ENCODE results near the gene CEBPG. TPM values are rescaled to one million over a fixed set of nuclear protein-coding genes. Genes with fewer than 3 reads are reported as not detected.

CEBPG gene
- total RNA-seq, 1 experiment from 2014 or later = 33.4 TPM

DNA sequence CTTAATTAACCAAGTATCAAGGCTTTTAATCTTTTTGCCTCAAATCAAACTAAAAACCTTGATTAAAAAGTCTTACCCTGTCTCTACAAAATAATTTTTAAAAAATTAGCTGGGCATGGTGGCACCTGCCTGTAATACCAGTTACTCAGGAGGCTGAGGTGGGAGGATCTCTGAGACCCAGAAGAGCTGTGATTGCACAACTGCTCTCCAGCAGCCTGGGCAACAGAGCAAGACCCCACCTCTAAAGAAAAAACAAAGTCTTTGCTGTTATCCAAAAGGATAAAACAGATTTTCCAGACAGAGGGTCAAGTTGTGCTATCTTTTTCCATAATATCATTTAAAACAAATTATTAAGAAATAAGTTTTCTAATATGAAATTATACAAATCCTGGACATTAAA is 26.8 kb upstream of the CEBPG start:
- Histone ChIP-seq H3F3A (ENCODE audit: insufficient read depth, low read depth) (no peaks in the 10 kb centered on the region; the same call in 1 of the 2 replicates), H3K27ac (no peak overlapping the region), H3K4me1 (replicated peaks; ENCODE audit: insufficient read depth) (0 out of 2 replicates have a peak, but pooled peaks cover 10% of the 10 kb centered on the region), H2AFZ (no peak overlapping the region), H3K27me3 (ENCODE audit: insufficient read depth, low read depth) (peaks cover 53% of the 10 kb centered on the region), H3K36me3 (ENCODE audit: low read depth) (no peaks in the 10 kb centered on the region), H3K9me2 (ENCODE audit: insufficient read depth) (no peaks in the 10 kb centered on the region), H3K9me3 (ENCODE audit: insufficient read depth, low read depth) (no peaks in the 10 kb centered on the region), H3K79me2 (ENCODE audit: low read depth) (no peaks in the 10 kb centered on the region), H4K20me1 (ENCODE audit: insufficient read depth) (no peaks in the 10 kb centered on the region), H3K4me3 (no peak overlapping the region), H3K4me2 (no peak overlapping the region)
- no TSS peak for BruUV-seq (replicated peaks)
- no peak for DNase-seq
- ChIA-PET POLR2A (ENCODE audit: unreplicated experiment) (interaction anchor here (0.6 to 0.7 kb wide), 2 partner anchors 108 to 200 kb away, joined by 3 to 9 read pairs; no protein-coding TSS in a partner anchor), CTCF (no interaction called here)
- TF ChIP-seq, protein P1, sequence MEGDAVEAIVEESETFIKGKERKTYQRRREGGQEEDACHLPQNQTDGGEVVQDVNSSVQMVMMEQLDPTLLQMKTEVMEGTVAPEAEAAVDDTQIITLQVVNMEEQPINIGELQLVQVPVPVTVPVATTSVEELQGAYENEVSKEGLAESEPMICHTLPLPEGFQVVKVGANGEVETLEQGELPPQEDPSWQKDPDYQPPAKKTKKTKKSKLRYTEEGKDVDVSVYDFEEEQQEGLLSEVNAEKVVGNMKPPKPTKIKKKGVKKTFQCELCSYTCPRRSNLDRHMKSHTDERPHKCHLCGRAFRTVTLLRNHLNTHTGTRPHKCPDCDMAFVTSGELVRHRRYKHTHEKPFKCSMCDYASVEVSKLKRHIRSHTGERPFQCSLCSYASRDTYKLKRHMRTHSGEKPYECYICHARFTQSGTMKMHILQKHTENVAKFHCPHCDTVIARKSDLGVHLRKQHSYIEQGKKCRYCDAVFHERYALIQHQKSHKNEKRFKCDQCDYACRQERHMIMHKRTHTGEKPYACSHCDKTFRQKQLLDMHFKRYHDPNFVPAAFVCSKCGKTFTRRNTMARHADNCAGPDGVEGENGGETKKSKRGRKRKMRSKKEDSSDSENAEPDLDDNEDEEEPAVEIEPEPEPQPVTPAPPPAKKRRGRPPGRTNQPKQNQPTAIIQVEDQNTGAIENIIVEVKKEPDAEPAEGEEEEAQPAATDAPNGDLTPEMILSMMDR (conservative IDR thresholded peaks at IDR 0.05) = no peak
- TF ChIP-seq EZH2 (IDR thresholded peaks at IDR 0.05; ENCODE audit: low read depth) = no peak
- intact Hi-C loops (cut with micrococcal nuclease; ENCODE audit: unreplicated experiment) = no loop called here

DNA sequence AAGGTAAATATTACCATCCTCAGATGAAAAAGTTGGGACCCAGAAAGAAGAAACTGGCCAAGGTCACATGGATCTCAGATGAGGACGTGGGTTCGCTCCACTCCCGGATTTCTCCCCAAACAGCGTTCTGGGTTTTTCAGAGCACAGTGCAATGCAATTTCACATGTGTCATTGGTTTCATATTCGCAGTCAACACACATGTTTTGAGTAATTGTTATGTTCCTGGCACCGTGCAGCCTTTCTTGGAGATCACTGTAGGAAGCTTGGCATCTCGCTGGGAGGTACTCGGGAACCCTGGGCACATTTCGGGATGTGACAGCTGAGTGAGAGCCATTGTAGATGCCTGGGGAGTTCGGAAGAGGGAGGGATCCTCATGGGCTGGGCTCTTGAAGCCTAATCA is 26.2 kb upstream of the CEBPG start:
- H3K79me2 ChIP-seq (ENCODE audit: low read depth) = no peaks in the 10 kb centered on the region
- H2AFZ ChIP-seq = no peak overlapping the region
- ChIA-PET POLR2A (ENCODE audit: unreplicated experiment) (no interaction called here), CTCF (no interaction called here)
- TF ChIP-seq, protein P1 (conservative IDR thresholded peaks at IDR 0.05) = no peak
- TF ChIP-seq EZH2 (IDR thresholded peaks at IDR 0.05; ENCODE audit: low read depth) = no peak
- no peak for DNase-seq
- 0 out of 2 replicates have a peak, but pooled peaks cover 10% of the 10 kb centered on the region for H3K4me1 ChIP-seq (replicated peaks; ENCODE audit: insufficient read depth)
- H3K36me3 ChIP-seq (ENCODE audit: low read depth) = no peaks in the 10 kb centered on the region
- H3F3A ChIP-seq (ENCODE audit: insufficient read depth, low read depth) = no peaks in the 10 kb centered on the region; the same call in 1 of the 2 replicates
- BruUV-seq (replicated peaks) = no TSS peak
- H3K9me2 ChIP-seq (ENCODE audit: insufficient read depth) = no peaks in the 10 kb centered on the region
- H3K27me3 ChIP-seq (ENCODE audit: insufficient read depth, low read depth) = peaks cover 53% of the 10 kb centered on the region
- no peaks in the 10 kb centered on the region for H4K20me1 ChIP-seq (ENCODE audit: insufficient read depth)
- H3K4me3 ChIP-seq = no peak overlapping the region
- intact Hi-C loops (cut with micrococcal nuclease; ENCODE audit: unreplicated experiment) = no loop called here
- H3K4me2 ChIP-seq = no peak overlapping the region
- H3K27ac ChIP-seq = no peak overlapping the region
- no peaks in the 10 kb centered on the region for H3K9me3 ChIP-seq (ENCODE audit: insufficient read depth, low read depth)

DNA sequence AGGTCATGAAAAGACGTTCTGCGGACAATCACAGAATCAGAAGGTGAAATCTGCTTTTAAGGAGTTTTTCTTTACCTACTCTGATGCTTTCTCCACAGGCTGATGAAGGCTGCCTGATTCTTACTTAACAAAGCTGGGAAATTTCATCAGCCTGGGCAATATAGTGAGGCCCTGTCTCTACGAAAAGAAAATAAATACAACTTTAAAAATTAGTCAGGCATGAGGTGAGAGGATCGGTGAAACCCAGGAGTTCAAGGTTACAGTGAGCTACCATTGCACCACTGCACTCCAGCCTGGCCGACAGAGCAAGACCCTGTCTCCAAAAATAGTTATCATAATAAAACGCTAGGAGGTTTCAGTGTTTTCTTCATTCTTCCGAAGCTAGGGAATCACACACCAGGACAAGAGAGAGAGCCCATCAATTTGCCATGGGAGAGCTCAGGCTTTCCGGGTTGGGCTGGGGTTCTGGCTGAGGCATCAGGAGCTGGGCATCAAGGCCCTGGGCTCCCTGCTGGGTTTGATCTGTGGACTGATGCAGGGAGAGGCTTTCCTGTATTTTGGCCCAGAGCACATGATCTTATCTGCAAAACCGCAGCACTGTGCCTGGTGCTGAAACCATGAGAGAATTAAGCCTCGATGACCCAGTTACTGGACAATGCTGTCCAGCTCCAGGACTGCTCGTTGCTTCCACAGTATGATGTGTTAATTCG is 25.1 kb upstream of the CEBPG start:
- no peaks in the 10 kb centered on the region; the same call in 1 of the 2 replicates for H3F3A ChIP-seq (ENCODE audit: insufficient read depth, low read depth)
- no peaks in the 10 kb centered on the region for H3K79me2 ChIP-seq (ENCODE audit: low read depth)
- H3K27ac ChIP-seq = no peak overlapping the region
- DNase-seq = no peak
- ChIA-PET POLR2A (ENCODE audit: unreplicated experiment) (no interaction called here), CTCF (no interaction called here)
- intact Hi-C loops (cut with micrococcal nuclease; ENCODE audit: unreplicated experiment) = no loop called here
- no peak overlapping the region for H2AFZ ChIP-seq
- H3K9me2 ChIP-seq (ENCODE audit: insufficient read depth) = no peaks in the 10 kb centered on the region
- no peaks in the 10 kb centered on the region for H4K20me1 ChIP-seq (ENCODE audit: insufficient read depth)
- no peak overlapping the region for H3K4me3 ChIP-seq
- TF ChIP-seq EZH2 (IDR thresholded peaks at IDR 0.05; ENCODE audit: low read depth) = no peak
- TF ChIP-seq, protein P1 (conservative IDR thresholded peaks at IDR 0.05) = no peak
- no peak overlapping the region for H3K4me2 ChIP-seq
- 0 out of 2 replicates have a peak, but pooled peaks cover 10% of the 10 kb centered on the region for H3K4me1 ChIP-seq (replicated peaks; ENCODE audit: insufficient read depth)
- no peaks in the 10 kb centered on the region for H3K9me3 ChIP-seq (ENCODE audit: insufficient read depth, low read depth)
- H3K27me3 ChIP-seq (ENCODE audit: insufficient read depth, low read depth) = peaks cover 42% of the 10 kb centered on the region
- no peaks in the 10 kb centered on the region for H3K36me3 ChIP-seq (ENCODE audit: low read depth)
- no TSS peak for BruUV-seq (replicated peaks)
